ENCODE measurements around the gene NIPA2.

The NIPA2 gene

DNA sequence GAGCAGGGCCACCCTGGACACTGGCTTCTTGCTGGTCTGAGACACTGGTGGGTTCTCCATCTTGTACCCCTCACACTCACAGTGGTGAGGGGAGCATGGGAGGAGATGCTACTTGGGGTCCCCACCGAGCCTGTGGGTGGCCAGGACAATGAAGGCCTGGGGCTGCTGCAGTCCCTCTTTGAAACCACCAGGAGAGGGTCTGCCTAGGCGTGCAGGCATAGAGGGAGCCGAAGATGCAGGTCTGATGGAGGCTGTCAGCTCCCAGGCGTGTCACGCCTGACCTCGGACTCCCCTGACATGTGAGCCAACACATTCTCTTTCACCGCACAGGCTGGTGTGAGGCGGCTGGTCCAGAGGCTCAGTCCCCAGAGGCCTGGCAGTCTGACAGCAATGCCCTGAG, 39.1 kb downstream of the NIPA2 start:
- no peak for DNase-seq (ENCODE audit: low spot score)

DNA sequence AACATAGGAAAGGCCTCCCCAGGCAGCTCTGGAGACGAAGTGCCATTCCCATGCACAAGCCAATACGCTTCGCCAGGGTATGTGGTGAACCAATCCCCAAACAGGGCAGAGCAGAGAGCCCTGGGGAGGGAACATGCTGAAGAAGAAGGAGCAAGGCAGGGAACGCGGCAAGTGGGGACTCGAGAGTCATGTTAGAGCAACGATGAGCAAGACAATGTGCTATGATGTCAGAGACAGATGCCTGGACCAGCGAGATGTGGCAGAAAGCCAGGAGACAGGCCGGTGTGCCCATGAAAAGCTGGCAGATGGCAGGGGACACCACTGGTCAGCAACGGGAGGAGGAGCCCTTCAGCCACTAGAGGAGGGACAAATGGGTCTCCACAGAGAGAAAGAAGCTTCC, 39.6 kb downstream of the NIPA2 start:
- DNase-seq (ENCODE audit: low spot score): no peak

DNA sequence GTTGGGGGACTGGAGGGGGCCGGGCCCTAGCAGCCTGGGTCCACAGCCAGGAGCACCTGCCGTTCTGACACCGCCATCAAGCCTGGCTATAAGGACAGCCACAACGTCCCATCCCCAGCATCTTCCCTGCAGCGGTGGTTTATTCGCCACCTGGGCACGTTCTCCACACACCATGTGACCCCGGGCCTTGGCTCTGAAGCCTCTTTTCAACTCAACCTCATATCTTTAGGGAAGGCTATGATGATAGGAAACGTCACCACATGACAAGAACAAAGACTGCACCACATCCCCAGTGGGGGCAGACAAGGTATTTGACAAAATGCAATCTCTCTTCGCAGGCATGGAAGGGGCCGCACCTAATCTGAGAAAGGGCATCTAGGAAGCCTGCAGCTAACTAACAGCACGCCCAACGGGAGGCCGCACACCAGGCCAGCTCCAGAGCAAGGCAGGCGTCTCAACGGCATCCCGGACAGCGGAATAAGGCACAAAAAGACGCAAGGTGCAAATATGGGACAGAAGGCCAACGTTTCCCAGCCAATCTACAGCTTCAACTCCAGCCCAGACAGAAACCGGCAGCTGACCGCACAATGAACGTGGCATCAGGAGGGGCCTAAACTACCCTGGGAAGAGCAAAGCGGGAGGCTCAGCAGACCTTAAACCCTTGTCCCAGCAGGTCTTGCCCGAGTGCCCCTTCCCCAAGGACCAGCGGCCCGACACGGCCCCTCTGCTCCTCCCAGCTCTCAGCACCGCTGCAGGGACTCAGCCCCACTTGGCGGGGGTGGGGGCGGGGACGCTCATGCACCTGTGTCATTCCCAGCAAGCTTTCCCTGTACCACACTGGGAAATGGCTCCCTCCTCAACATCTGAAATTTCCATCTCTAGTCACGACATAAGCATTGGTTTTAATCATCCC, 41.9 kb downstream of the NIPA2 start:
- no peak for DNase-seq (ENCODE audit: low spot score)

DNA sequence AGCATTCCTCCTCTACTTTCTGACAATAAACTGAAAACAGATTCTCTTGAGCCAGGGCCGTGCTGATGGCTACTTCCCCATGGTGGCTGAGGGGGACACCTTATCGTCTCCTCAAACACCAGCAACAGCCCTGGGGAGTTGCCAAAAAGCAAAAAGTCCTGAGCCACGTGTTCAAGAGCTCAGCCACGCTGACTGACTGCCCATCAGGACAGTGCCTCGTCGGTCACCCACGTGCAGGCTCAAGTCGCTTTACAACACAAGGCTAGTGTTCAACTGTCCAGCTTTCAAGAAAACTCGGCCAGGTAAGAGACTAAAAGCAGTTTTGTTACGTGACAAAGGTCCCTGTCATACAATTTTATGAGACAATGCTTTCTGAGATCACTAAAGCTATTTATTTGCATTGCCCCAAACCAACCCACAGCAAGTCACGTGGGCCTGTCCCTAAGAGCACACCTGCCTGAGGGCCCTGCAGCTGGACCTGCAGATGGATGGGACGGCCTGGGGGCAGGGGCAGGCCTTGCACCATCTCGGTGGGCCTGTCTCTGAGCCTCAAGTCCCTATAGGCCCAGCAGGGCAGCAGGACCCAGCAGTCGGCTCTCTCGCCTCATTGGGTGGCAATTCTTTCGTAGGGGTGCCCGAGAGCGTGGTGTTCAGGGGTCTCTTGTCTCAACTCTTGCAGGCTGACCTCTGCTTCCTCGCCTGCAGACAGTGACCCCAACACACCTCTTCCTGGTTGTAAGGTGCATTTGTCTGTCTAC, 42.7 kb downstream of the NIPA2 start:
- no peak for DNase-seq (ENCODE audit: low spot score)

DNA sequence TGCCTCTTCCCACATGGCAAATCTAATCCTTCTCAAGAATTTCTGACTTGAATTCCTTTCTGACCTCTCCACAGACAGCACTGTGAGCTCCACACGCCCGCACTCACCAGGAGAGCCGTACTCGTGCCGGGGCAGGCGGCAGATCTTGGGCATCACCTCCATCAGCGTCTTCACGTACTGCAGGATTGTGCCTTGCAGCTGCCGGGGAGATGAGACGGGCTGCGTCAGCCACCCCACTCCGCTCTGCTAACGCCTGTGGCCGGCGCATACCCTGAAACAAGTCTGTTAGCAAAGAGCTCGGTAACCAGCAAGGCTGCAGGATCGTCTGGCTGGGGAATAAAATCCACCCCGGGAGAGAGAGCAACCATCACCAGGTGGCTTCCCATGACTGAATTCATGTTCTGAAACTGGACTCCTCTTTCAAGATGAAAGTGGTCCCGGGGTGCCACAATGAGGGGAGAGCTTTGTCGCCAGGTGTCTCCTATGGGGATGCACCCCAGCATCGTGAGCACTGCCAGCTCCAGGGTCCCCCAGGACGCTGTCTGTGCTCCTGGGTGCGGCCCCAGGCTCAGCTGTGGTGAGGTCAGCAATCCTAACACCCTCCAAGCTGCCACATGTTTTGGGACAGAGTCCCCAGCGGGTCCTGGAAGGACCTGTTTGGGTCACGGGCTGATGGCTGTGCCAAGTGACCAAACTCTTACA, 43.4 kb downstream of the NIPA2 start:
- no peak for DNase-seq (ENCODE audit: low spot score)

DNA sequence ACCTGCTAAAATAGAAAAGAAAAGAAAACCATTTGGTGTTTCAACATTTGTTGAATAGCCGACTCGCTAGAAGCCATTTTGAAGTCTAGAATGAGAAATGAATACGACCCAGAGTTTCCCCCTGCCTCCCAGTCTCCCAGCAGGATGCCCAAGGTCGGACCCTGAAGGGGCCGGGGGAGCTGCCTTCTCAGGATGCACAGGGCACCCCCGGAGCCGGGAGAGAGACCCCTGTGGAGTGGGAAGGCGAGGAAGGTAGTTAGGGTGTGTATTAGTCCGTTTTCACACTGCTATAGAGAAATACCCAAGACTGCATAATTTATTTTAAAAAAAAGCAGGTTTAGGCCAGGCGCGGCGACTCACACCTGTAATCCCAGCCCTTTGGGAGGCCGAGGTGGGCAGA, 44.7 kb downstream of the NIPA2 start:
- DNase-seq (ENCODE audit: low spot score): no peak

DNA sequence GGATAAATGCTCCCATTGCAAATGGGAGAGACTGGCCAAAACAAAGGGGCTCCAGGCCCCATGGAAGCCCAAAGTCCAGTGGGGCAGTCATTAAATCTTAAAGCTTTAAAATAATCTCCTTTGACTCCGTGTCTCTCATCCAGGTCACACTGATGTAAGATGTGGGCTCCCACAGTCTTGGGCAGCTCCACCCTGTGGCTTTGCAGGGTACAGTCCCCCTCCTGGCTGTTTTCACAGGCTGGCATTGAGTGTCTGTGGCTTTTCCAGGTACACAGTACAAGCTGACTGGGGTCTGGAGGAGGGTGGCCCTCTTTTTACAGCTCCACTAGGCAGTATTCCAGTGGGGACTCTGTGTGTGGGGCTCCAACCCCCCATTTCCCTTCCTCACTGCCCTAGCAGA, 45.9 kb downstream of the NIPA2 start:
- DNase-seq (ENCODE audit: low spot score): no peak

DNA sequence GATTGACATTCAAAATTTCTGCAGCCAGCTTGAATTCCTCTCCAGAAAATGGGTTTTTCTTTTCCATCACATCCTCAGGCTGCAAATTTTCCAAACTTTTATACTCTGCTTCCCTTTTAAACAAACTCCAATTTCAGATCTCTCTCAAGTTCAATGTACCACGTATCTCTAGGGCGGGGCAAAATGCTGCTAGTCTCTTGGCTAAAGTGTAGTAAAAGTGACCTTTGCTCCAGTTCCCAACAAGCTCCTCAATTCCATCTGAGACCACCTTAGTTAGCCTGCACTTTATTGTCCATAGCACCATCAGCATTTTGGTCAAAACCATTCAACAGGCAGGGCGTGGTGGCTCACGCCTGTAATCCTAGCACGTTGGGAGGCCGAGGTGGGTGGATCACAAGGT, 46.7 kb downstream of the NIPA2 start:
- DNase-seq (ENCODE audit: low spot score): no peak

DNA sequence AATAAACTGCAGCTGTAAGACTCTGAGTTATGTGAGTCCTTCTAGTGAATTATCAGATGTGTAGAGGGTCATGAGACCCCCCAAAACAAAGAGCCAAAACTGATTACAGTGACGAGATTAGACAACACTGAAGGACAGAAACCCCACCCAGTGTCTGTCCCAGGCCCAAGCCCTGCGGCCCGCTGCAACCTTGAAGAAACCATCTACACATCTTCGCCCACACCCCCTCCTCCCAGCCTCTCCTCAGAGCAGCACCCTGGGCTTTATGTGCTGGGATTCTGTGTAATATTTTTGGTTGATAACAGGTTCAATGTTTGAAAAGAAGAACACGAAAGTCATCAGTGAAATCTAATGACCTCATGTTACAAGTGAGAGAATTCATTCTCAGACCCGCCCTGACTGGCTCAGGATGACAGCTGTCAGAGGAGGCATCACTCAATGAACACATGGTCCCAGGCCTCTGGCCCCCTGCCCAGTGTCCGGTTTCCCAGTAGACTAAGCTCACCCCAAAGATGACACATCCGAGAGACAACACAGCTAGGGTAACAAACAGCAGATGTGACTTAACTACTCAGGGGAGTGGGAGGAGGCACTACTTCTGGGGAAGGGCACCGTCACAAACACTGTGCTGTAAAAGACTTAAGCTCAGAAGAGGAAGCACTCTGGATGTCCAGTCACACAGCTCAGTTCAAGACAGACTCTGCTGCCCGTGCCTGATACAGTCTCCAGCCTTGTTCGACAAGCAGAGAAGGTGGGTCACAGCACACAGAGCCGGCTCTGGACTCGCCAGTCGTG, 48.9 kb downstream of the NIPA2 start:
- DNase-seq (ENCODE audit: low spot score): peak; percentile 64

DNA sequence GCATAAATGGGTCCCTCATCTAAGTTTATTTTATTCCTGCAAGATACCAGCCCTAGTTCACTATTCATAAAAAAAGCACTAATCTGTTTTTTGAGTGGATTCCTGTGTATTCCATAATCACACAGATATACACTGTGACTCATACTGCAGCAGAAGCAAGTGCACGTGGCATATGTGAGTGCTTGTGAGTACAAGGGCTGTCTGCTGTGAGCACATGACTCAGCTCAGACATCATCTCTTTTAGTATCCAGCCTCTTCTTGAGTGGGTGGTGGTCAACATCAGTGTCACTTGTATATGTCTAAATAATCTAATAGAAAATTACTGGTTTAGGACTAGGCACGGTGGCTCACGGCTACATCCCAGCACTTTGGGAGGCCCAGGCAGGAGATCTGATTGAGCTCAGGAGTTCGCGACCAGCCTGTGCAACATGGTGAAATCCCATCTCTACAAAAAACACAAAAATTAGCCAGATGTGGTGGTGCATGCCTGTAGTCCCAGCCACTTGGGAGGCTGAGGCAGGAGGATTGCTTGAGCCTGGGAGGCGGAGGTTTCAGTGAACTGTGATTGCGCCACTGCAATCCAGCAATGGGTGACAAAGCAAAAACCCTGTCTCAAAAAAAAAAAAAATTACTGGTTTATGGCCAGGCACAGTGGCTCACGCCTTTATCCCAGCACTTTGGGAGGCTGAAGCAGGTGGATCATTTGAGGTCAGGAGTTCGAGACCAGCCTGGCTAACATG, 49.8 kb downstream of the NIPA2 start:
- peak; percentile 91 for DNase-seq (ENCODE audit: low spot score)

DNA sequence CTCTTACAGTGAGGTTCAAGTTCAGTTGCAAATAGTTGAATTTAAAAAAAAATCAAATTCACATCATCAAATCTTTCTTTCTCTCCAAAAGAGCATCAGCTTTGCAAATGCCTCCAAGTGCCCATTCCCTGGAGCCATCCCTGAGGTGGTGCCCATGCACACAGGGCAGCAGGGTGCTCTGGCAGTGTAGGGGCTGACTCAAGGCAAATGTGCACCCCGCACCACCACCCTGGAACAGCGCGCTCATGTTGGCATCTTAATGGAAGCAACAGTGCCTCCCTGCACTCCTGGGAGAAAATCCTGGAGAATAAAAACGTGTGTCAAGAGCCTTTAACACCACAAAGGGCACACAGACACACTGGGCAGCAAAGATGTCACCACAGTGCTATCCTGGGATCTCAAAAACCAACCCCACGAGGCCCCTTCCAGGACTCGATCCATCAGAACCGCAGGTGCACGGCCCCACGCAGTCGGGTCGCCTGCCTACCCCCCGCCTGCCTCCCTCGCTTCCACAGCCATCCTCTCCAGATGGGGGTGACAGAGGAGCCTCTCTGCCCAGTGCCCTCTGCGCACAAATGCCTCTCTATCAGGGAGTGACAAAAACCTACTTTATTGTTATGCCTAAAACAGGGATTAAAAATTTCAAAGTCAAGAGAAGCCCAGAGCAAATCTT, 50.8 kb downstream of the NIPA2 start:
- no peak for DNase-seq (ENCODE audit: low spot score)

DNA sequence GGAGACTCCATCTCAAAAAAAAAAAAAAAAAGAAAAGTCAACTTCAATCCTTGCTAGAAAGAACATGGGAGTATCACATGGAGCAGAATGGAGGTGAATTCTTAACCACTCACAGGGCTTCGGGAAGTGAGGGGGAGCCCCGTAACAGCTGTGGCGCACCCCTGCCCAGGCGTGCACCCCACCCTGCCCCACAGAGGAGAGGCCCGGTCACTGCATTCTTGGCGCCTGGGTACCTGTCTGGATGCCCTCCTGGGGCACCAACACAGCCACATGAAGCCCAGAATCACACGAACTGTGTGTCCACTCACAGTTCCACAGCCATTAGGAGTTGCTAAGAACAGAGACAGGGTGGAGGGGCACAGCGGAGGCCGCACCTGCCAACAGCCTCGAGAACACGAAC, 51.8 kb downstream of the NIPA2 start:
- no peak for DNase-seq (ENCODE audit: low spot score)

DNA sequence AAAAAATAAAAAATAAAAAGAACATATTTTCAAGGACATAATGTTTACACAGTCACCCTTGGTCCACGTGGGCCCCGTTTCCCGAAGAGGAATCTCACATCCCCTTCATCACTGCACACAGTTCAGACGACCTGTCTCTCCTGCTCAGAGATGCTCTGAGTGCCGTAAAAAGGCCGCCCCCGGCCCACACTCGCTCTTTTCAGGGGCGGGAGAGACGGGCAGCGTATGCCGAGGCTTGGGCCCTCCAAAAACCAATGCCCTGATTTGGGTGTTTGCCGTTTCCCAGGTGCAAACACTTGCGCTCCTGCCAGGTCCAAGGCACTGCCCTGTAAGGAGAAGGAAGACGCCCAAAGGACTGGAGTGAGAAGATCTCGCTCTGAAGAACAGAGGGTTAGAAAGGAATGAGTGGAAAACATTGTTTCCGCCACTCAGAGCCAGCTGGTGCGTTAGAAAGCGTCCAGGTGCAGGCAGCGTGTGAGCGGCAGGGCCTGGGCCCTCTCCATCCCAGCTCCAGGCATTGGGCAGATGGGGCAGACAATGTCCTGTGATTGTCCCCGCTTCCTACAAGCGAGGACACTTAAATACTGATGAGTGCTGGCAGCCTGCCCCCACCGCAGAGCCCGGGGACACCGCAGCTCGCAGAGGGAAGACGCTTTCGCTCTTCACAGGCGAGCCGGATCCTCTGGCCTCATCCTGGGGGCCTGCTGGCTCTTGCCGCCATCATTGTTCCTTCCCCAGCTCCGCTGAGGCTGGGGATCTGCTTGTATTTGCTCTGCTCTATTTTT, 53.2 kb downstream of the NIPA2 start:
- no peak for DNase-seq (ENCODE audit: low spot score)

DNA sequence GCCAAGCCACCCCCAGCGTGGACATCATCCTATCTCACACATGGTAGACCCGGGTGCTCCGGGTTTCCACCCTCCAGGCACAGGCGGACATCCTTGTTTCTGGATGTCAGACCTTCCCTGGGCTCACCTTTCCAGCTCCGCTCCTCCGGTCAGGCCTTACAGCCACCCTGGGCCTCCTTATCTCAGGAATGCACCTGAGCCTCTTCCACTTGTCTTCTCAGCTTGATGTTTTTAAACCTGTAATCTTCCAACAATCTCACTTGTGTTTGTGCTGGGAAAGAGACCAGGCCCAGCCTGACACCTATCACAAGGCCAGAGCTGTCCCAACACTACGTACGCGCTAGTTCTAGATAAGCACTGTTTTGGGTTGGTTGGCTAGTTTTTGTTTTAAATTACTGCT, 53.9 kb downstream of the NIPA2 start:
- no peak for DNase-seq (ENCODE audit: low spot score)

DNA sequence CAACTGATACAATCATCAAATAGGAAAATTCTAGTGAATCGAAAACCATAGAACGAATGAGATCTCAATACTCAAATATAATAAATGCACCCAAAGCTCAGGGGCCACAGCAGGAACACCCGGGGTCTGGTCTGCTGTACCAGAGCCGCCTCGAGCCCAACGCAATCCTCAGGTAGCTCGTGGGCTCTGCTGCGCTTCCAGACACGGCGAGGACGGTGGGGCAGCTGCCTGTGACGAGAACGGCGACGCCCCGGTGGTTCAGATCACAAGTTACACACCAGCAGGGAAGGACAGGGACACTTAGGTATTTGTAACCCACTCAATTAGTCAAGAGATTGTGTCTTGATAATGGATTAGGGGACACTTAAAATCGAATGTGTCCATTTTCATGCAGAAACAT, 54.6 kb downstream of the NIPA2 start:
- no peak for DNase-seq (ENCODE audit: low spot score)

DNA sequence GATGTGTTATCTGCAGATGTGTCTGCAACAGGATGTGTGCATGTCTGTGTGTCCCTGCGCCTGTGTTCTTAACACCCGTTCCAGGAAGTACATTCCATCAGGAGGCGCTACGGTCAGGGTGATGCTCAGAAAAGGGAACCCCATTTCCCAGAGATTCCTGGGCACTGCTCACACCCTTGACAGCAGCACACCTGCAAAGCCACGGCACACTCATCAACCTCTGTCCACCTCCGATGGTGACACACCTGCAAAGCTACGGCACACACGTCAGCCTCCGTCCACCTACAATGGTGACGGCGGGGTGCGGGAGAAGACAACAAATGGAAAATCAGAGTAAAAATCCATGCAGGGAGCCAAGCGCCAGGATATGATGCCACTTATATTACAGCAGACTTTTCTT, 55.4 kb downstream of the NIPA2 start:
- DNase-seq (ENCODE audit: low spot score): no peak

DNA sequence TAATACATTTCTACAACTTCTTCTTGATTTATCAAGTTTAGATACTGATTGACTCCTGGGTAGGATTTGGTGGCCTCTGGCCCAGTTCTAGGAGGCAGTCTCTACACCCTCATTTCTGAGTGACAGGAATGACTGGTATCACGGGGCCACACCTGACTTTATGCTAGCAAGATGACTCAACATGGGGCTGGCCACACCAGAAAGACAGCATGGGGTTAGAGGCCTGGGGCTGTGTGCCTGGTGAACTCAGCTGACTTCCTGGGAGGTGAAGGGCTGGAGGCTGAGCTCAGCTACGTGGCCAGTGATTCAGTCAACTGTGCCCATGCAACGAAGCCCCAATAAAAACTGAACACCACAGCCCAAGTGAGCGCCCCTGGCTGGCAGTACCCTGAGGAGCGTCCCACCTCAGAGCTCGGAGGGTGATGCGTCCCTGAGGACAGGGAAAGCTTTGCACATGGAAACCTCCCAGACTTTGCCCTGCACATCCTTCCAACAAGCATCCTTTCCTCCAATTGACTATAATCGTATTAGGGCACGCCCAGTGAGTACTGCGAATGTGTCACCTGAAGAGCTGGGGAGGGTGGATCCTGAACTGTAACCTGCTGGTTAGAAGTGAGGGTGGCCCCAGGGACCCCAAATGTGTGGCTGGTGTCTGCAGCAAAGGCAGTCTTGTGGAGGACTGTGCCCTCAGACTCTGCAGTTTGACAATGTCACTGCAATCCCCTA, 57.2 kb downstream of the NIPA2 start:
- no peak for DNase-seq (ENCODE audit: low spot score)

DNA sequence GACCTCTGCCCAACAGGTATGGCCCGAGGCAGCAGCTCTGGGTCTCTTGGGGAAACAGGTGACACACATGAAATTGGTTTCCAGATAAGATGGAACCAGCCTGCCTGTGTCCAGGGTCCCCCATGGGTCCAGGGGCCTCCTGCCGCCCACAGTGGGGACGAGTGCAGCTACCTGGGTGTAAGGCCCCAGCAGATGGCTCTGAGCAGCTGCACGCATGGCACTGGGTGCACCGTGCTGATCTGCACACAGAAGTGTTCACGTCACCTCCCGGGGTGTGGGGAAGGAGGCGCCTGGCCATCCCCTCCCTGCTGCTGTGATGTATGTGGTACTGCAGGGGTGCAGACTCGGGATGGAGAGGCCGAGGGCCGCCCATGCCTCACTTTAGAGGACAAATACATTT, 63.6 kb downstream of the NIPA2 start:
- DNase-seq (ENCODE audit: low spot score): no peak

DNA sequence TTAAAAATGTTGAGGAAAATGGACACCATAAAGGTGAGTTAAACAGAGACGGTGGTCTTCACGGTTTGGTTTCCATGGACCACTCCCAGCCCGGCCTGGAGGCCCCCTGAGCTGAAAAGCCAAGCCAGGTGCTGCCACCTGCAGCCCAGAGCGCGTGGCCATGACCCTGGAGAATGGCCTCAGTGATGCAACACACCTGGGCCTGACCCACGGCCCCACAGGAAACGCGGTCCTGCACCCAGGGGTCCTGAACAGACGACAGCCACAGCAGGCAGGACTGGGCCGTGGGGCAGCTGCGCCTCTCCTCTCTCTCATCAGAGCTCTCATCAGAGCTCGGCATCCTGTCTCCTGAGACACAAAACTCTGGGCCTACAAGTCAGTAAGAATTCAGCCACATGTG, 64.1 kb downstream of the NIPA2 start:
- no peak for DNase-seq (ENCODE audit: low spot score)
